Measurements from ENCODE around the gene DNAH10. TPM values are rescaled to one million over a fixed set of nuclear protein-coding genes. Genes with fewer than 3 reads are reported as not detected.

Gene DNAH10
- total RNA-seq, 1 donor from 2014 or later = 0.04 TPM

DNA sequence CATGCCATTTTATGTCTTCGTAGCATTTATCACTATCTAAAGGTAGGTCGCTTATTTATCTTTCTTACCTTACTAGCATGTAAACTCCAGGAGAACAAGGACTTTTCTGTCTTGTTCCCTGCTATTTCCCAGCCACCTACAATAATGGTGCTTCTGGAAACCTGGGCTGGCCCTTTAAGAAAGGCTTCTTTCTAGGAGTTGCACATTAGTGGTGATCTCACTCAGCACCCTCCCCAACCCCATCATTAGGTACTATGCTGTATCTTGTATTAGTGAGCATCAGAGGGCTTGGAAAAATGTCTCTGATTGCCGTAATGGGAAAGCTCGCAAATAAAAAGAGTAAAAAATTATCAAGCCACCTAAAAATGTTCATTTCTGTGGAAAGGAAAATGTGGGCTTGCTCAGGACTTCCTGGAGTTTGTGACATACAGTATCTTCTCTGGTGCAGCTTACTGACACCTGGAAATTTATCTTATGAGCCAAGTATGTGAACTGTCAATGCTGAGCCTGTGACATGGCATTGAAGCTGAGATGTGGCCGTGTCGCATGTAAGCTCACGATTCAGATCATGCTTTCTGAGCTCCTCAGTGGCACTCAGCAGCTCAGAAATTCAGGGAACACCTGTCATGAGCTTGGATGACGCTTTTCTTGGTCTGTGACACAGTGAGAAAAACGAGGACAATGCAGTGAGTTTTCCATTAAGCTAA, 198.1 kb downstream of the DNAH10 start:
- no peak for DNase-seq (ENCODE audit: low read depth)
- Histone ChIP-seq H3K36me3 (ENCODE audit: control insufficient read depth, insufficient read depth, low read length) (no peaks in the 10 kb centered on the region), H3K4me3 (ENCODE audit: low read depth, low read length) (no peak overlapping the region), H3K27me3 (ENCODE audit: control insufficient read depth, insufficient read depth, low read length) (no peaks in the 10 kb centered on the region)
- TF ChIP-seq, protein P1, sequence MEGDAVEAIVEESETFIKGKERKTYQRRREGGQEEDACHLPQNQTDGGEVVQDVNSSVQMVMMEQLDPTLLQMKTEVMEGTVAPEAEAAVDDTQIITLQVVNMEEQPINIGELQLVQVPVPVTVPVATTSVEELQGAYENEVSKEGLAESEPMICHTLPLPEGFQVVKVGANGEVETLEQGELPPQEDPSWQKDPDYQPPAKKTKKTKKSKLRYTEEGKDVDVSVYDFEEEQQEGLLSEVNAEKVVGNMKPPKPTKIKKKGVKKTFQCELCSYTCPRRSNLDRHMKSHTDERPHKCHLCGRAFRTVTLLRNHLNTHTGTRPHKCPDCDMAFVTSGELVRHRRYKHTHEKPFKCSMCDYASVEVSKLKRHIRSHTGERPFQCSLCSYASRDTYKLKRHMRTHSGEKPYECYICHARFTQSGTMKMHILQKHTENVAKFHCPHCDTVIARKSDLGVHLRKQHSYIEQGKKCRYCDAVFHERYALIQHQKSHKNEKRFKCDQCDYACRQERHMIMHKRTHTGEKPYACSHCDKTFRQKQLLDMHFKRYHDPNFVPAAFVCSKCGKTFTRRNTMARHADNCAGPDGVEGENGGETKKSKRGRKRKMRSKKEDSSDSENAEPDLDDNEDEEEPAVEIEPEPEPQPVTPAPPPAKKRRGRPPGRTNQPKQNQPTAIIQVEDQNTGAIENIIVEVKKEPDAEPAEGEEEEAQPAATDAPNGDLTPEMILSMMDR (IDR thresholded peaks at IDR 0.05; ENCODE audit: insufficient read depth, low read length, poor library complexity, severe bottlenecking) = no peak

DNA sequence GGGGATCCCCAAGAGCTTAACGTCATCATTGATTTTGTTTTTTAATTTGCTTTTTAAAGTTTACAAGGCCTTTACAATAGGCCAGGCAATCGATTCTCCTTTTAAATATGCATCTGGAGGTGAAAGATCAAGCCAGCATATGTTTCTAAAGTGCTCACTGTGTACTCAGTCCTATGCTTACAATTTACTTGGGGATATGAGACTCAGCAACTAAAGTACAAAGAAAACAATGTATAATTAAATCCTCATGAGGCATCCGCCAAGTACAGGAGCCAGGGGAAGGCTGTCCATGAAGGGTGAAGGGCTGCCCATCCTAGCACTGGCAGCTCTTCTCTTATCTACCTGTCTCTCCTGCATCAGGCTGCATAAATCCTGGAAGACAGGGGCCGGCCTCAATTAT, 198.8 kb downstream of the DNAH10 start:
- DNase-seq (ENCODE audit: low read depth) = no peak
- TF ChIP-seq, protein P1 (IDR thresholded peaks at IDR 0.05; ENCODE audit: insufficient read depth, low read length, poor library complexity, severe bottlenecking) = no peak
- Histone ChIP-seq H3K27me3 (ENCODE audit: control insufficient read depth, insufficient read depth, low read length) (no peaks in the 10 kb centered on the region), H3K4me3 (ENCODE audit: low read depth, low read length) (no peak overlapping the region), H3K36me3 (ENCODE audit: control insufficient read depth, insufficient read depth, low read length) (no peaks in the 10 kb centered on the region)

DNA sequence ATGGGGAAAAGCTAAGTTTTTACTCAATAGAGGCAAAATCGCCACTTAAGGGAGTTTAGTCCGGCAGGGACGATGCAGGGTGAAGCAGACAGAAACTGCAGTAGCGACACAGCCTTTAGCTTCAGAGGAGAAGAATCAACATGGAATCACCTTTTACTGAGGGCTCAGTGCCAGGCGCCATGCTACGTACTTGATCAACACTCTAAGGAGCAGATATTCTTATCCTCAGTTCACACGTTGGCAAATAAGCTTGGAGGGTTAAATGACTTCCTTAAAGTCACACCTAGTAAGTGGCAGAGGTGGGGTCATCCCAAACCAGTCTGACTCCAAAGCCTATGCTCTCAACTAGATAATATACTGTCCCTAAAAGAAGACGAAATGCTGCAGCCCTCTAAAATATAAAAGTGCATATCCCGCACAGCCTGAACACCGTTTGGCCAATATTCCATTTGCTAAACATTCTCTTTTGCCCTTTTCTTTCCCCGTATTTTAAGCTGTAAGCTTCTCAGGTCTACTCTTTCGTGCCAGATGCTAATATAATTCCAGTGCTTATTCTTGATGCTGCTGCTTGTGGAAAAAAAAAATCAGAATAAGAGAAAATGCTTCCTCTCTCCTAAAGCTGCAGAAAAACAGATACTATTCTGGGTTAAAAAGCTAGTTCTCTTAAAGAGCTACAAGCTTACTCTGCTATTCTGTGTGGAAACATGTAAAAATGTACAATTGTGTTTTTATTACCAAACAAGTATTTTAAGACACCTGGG, 199.7 kb downstream of the DNAH10 start:
- TF ChIP-seq, protein P1 (IDR thresholded peaks at IDR 0.05; ENCODE audit: insufficient read depth, low read length, poor library complexity, severe bottlenecking) = no peak
- no peak for DNase-seq (ENCODE audit: low read depth)
- Histone ChIP-seq H3K36me3 (ENCODE audit: control insufficient read depth, insufficient read depth, low read length) (no peaks in the 10 kb centered on the region), H3K27me3 (ENCODE audit: control insufficient read depth, insufficient read depth, low read length) (no peaks in the 10 kb centered on the region), H3K4me3 (ENCODE audit: low read depth, low read length) (no peak overlapping the region)

DNA sequence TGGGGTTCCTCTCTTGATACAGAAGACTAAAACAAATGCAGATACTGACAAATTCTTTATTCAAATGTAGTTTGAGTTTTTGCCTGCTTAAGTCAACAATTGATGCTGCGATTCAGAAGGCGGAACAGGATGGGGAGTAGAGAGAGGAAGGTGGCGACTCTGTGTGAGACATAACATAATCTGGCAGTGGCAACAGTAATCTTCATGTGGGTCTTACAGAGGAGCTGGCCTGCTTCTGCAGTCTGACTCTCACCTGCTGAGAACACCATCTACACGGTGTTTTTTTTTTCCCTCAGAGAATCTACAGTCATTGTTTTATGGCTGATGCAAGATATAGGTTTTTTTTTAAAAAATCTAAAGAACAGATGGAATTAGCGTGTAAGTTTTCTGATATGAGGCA, 200.4 kb downstream of the DNAH10 start:
- H3K27me3 ChIP-seq (ENCODE audit: control insufficient read depth, insufficient read depth, low read length) = no peaks in the 10 kb centered on the region
- DNase-seq (ENCODE audit: low read depth) = no peak
- TF ChIP-seq, protein P1 (IDR thresholded peaks at IDR 0.05; ENCODE audit: insufficient read depth, low read length, poor library complexity, severe bottlenecking) = no peak
- H3K4me3 ChIP-seq (ENCODE audit: low read depth, low read length) = no peak overlapping the region
- no peaks in the 10 kb centered on the region for H3K36me3 ChIP-seq (ENCODE audit: control insufficient read depth, insufficient read depth, low read length)

DNA sequence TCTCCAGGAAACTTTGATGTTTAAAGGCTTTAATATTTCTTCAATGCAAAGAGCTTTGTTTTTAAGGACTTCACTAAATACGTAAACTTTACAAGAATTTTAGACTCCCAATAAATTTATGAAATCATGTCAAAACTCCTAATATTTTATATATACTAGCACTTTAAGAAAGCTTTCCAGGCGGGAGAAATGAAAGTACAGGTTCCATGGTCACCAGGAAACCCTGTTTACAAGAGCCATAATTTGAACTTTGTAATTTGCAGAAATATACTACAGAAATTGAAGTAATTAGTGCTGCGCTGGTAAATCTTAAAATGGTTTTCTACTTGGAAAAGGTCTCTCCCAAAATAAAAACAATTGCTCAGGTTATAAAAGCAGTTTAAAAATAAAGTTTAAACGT, 201.7 kb downstream of the DNAH10 start:
- TF ChIP-seq, protein P1 (IDR thresholded peaks at IDR 0.05; ENCODE audit: insufficient read depth, low read length, poor library complexity, severe bottlenecking) = no peak
- Histone ChIP-seq H3K27me3 (ENCODE audit: control insufficient read depth, insufficient read depth, low read length) (no peaks in the 10 kb centered on the region), H3K36me3 (ENCODE audit: control insufficient read depth, insufficient read depth, low read length) (no peaks in the 10 kb centered on the region), H3K4me3 (ENCODE audit: low read depth, low read length) (no peak overlapping the region)
- DNase-seq (ENCODE audit: low read depth) = no peak

All from kidney epithelial cell (primary cell).